Measurements from ENCODE around the gene CCND2. TPM values are rescaled to one million over a fixed set of nuclear protein-coding genes. Genes with fewer than 3 reads are reported as not detected.

Gene CCND2
- total and polyA plus RNA-seq, 9 of the 15 experiments (the other 6 are each of a cell fraction or from before 2014, with no cell fraction given), result 13.6 to 99.3 (median 39.6) TPM

DNA sequence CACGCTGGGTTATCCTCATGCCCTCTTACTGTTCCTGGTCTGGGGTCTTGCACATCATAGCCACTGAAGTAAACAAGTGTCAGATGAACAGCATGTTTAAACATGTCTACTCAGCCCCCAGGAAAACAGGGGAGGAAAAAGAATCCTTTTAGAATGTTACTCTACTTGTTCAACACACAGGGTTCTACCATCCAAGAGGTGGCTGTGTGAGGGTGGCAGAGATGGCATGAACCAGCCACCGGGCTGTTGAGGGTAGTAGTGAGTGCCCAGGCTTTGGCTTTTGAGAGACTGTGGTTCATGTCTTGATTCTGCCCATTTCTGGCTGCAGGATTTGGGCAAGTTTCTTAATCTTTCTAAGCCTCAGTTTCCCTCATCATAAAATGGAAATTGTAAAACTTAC, 21.6 kb upstream of the CCND2 start:
- TF ChIP-seq NR4A1 (CRISPR knock-in tag; IDR thresholded peaks at IDR 0.05) (no peak), NR4A1 (tag; IDR thresholded peaks at IDR 0.05) (no peak), EWSR1 (IDR thresholded peaks at IDR 0.05; ENCODE audit: borderline replicate concordance, low read depth, partially characterized antibody) (no peak), RAD21 (CRISPR knock-in tag; conservative IDR thresholded peaks at IDR 0.05 in 1 of 2, IDR thresholded peaks at IDR 0.05 in 1 of 2) (no peak), CBX1 (IDR thresholded peaks at IDR 0.05; ENCODE audit: low read depth) (no peak), ZNF347 (CRISPR knock-in tag; IDR thresholded peaks at IDR 0.05; ENCODE audit: low read depth) (no peak), MAZ (CRISPR knock-in tag; conservative IDR thresholded peaks at IDR 0.05 in 1 of 2, IDR thresholded peaks at IDR 0.05 in 1 of 2) (no peak), HMG20A (CRISPR knock-in tag; conservative IDR thresholded peaks at IDR 0.05) (no peak), PML (IDR thresholded peaks at IDR 0.05; ENCODE audit: low read length) (no peak), SMAD4 (CRISPR knock-in tag; conservative IDR thresholded peaks at IDR 0.05) (no peak), NFATC3 (IDR thresholded peaks at IDR 0.05) (no peak), ZNF444 (CRISPR knock-in tag; IDR thresholded peaks at IDR 0.05) (no peak), IFI16 (CRISPR knock-in tag; IDR thresholded peaks at IDR 0.05) (no peak)
- TF ChIP-seq, protein P1, sequence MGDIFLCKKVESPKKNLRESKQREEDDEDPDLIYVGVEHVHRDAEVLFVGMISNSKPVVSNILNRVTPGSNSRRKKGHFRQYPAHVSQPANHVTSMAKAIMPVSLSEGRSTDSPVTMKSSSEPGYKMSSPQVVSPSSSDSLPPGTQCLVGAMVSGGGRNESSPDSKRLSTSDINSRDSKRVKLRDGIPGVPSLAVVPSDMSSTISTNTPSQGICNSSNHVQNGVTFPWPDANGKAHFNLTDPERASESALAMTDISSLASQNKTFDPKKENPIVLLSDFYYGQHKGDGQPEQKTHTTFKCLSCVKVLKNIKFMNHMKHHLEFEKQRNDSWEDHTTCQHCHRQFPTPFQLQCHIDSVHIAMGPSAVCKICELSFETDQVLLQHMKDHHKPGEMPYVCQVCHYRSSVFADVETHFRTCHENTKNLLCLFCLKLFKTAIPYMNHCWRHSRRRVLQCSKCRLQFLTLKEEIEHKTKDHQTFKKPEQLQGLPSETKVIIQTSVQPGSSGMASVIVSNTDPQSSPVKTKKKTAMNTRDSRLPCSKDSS (IDR thresholded peaks at IDR 0.05; ENCODE audit: low read depth, partially characterized antibody), result no peak
- TF ChIP-seq, protein P2, sequence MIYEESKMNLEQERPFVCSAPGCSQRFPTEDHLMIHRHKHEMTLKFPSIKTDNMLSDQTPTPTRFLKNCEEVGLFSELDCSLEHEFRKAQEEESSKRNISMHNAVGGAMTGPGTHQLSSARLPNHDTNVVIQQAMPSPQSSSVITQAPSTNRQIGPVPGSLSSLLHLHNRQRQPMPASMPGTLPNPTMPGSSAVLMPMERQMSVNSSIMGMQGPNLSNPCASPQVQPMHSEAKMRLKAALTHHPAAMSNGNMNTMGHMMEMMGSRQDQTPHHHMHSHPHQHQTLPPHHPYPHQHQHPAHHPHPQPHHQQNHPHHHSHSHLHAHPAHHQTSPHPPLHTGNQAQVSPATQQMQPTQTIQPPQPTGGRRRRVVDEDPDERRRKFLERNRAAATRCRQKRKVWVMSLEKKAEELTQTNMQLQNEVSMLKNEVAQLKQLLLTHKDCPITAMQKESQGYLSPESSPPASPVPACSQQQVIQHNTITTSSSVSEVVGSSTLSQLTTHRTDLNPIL (CRISPR knock-in tag; IDR thresholded peaks at IDR 0.05), result no peak
- Histone ChIP-seq H3K4me3 (no peak overlapping the region), H3K27ac (ENCODE audit: extremely low read depth, low read depth, low read length) (no peak overlapping the region), H3K36me3 (ENCODE audit: control insufficient read depth, insufficient read depth, low read length) (no peaks in the 10 kb centered on the region), H3K79me2 (ENCODE audit: control insufficient read depth, insufficient read depth, low read length) (no peaks in the 10 kb centered on the region), H3K4me2 (ENCODE audit: insufficient read depth, low read length) (no peak overlapping the region), H2AFZ (ENCODE audit: low read depth, low read length) (no peak overlapping the region), H3K27me3 (ENCODE audit: control insufficient read depth in 2 of 2, insufficient read depth in 2 of 2, low read length in 2 of 2) (peaks cover 21 to 37% of the 10 kb centered on the region in 2 experiments; a peak in 4 of 5 replicates), H4K20me1 (replicated peaks; ENCODE audit: control insufficient read depth, insufficient read depth, low read length) (no peaks in the 10 kb centered on the region), H3K9me1 (ENCODE audit: control insufficient read depth, insufficient read depth, low read length) (no peaks in the 10 kb centered on the region), H3K9me3 (replicated peaks; ENCODE audit: control insufficient read depth, insufficient read depth, low read depth, low read length) (no peaks in the 10 kb centered on the region), H3K4me1 (replicated peaks in 1 of 2; ENCODE audit: control insufficient read depth in 2 of 2, insufficient read depth in 2 of 2, low read length in 2 of 2) (no peaks in the 10 kb centered on the region), H3K9ac (ENCODE audit: insufficient read depth in 1 of 2, low read depth in 2 of 2, low read length in 2 of 2) (no peak overlapping the region)
- DNase-seq (ENCODE audit: extremely low read depth in 1 of 4, low spot score in 3 of 4), result no peak
- WGBS (ENCODE audit: insufficient coverage, low coverage, missing lambda C conversion rate), result 0% methylated on average over 2 of the region's 2 CpGs
- BruUV-seq (replicated peaks), result no TSS peak
- ATAC-seq, result no peak
- ChIA-PET CTCF (ENCODE audit: low intra/inter-chr PET ratio) (no interaction called here), POLR2A (no interaction called here)
- FAIRE-seq, result no peak
- in situ Hi-C loops (cut with MboI), result no loop called here
- intact Hi-C loops (cut with micrococcal nuclease), result no loop called here

Measured in K562 (cell line).